Measurements from ENCODE around the gene RFFL.
"Not testable (repeated sequence)": the region's sequence is repeated elsewhere in the genome, so short reads cannot be mapped to it uniquely, and the experiment has no call there.

RFFL gene

GRCh38 chr17:35063514-35064223, at the start of gene RFFL:
Gene RFFL (minus strand): TSS chr17:35063707. CDS start chr17:35026553, 37,154 bp downstream.
- peak; percentile 99 for DNase-seq

GRCh38 chr17:35110791-35111190, 47.3 kb upstream of the RFFL start:
- DNase-seq: not testable (repeated sequence)

- no peak for DNase-seq
Observed at GRCh38 chr17:35104844-35105450, 41.4 kb upstream of the RFFL start.

GRCh38 chr17:35103271-35103670, 39.8 kb upstream of the RFFL start:
- no peak for DNase-seq

GRCh38 chr17:35101725-35102124, 38.2 kb upstream of the RFFL start:
- no peak for DNase-seq

GRCh38 chr17:35101036-35101435, 37.5 kb upstream of the RFFL start:
- no peak for DNase-seq

- DNase-seq: no peak
Observed at GRCh38 chr17:35099908-35100307, 36.4 kb upstream of the RFFL start.

GRCh38 chr17:35097776-35098175, 34.3 kb upstream of the RFFL start:
- DNase-seq: no peak

GRCh38 chr17:35095741-35096140, 32.2 kb upstream of the RFFL start:
- DNase-seq: no peak

- peak; percentile 59 for DNase-seq
Observed at GRCh38 chr17:35094902-35095301, 31.4 kb upstream of the RFFL start.

- not testable (repeated sequence) for DNase-seq
Observed at GRCh38 chr17:35090707-35091106, 27.2 kb upstream of the RFFL start.

GRCh38 chr17:35089586-35090296, 26.2 kb upstream of the RFFL start:
- peak; percentile 63 for DNase-seq

GRCh38 chr17:35088881-35089585, 25.5 kb upstream of the RFFL start:
- peak; percentile 72 for DNase-seq

GRCh38 chr17:35088356-35088880, 24.9 kb upstream of the RFFL start:
- peak; percentile 48 for DNase-seq

- DNase-seq: peak; percentile 48
Observed at GRCh38 chr17:35087731-35088355, 24.3 kb upstream of the RFFL start.

- no peak for DNase-seq
Observed at GRCh38 chr17:35086931-35087573, 23.5 kb upstream of the RFFL start.

- DNase-seq: no peak
Observed at GRCh38 chr17:35086164-35086563, 22.7 kb upstream of the RFFL start.

GRCh38 chr17:35084987-35085386, 21.5 kb upstream of the RFFL start:
- DNase-seq: no peak

- no peak for DNase-seq
Observed at GRCh38 chr17:35083071-35083470, 19.6 kb upstream of the RFFL start.

- no peak for DNase-seq
Observed at GRCh38 chr17:35082073-35082657, 18.7 kb upstream of the RFFL start.

GRCh38 chr17:35081638-35082037, 18.1 kb upstream of the RFFL start:
- no peak for DNase-seq

GRCh38 chr17:35080536-35080935, 17.0 kb upstream of the RFFL start:
- peak; percentile 36 for DNase-seq

All from MV-4-11 (cell line).